Measurements from ENCODE around the gene NRP1.

GRCh38 chr10:33242931-33243330 is 91.5 kb downstream of the NRP1 start:
- TF ChIP-seq, protein P1, sequence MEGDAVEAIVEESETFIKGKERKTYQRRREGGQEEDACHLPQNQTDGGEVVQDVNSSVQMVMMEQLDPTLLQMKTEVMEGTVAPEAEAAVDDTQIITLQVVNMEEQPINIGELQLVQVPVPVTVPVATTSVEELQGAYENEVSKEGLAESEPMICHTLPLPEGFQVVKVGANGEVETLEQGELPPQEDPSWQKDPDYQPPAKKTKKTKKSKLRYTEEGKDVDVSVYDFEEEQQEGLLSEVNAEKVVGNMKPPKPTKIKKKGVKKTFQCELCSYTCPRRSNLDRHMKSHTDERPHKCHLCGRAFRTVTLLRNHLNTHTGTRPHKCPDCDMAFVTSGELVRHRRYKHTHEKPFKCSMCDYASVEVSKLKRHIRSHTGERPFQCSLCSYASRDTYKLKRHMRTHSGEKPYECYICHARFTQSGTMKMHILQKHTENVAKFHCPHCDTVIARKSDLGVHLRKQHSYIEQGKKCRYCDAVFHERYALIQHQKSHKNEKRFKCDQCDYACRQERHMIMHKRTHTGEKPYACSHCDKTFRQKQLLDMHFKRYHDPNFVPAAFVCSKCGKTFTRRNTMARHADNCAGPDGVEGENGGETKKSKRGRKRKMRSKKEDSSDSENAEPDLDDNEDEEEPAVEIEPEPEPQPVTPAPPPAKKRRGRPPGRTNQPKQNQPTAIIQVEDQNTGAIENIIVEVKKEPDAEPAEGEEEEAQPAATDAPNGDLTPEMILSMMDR (conservative IDR thresholded peaks at IDR 0.05 in 1 of 2, IDR thresholded peaks at IDR 0.05 in 1 of 2; ENCODE audit: extremely low read depth in 1 of 2, insufficient read depth in 1 of 2, low read depth in 1 of 2, low read length in 2 of 2) = no peak
- no peak for TF ChIP-seq EZH2 (IDR thresholded peaks at IDR 0.05; ENCODE audit: borderline replicate concordance, low read length)

Measured in mammary epithelial cell (primary cell).